Calu3 (cell line): ENCODE results near the gene ARHGAP26. TPM values are rescaled to one million over a fixed set of nuclear protein-coding genes. Genes with fewer than 3 reads are reported as not detected.

Source experiments
- BruUV-seq: library from RNA; stranded (reverse); fragments of 400-500 nt; replicated peaks from 2 replicates; lab custom pipeline; 2021; lab: Mats Ljungman, UMichigan
- CTCF ChIA-PET: fragments of 300-600 bp; sonication (Branson Sonifier 250); formaldehyde crosslinking; loops from one replicate; lab custom pipeline; 2022; ENCODE audit warnings: antibody characterized with exemption; lab: Charles Lee
- DNase-seq: peaks from one replicate; pipeline ENCODE4 v3.0.0; 2022
- H3K27ac Mint-ChIP-seq: one replicate; pipeline ENCODE4 v1.8.0; 2022; ENCODE audit warnings: mixed read lengths; ENCODE audit not compliant: unreplicated experiment
- H3K27me3 Mint-ChIP-seq: one replicate; pipeline ENCODE4 v1.8.0; 2022; ENCODE audit warnings: mixed read lengths; ENCODE audit not compliant: unreplicated experiment
- H3K36me3 Mint-ChIP-seq: one replicate; pipeline ENCODE4 v1.8.0; 2022; ENCODE audit warnings: mild to moderate bottlenecking, moderate library complexity, mixed read lengths; ENCODE audit not compliant: insufficient read depth, unreplicated experiment
- H3K4me1 Mint-ChIP-seq: one replicate; pipeline ENCODE4 v1.8.0; 2022; ENCODE audit warnings: mild to moderate bottlenecking, low read depth, mixed read lengths; ENCODE audit not compliant: unreplicated experiment
- H3K4me3 Mint-ChIP-seq: one replicate; pipeline ENCODE4 v1.8.0; 2022; ENCODE audit warnings: mild to moderate bottlenecking, low read depth, moderate library complexity, mixed read lengths; ENCODE audit not compliant: unreplicated experiment
- H3K9me3 Mint-ChIP-seq: one replicate; pipeline ENCODE4 v1.8.0; 2022; ENCODE audit warnings: low read depth, mixed read lengths; ENCODE audit not compliant: unreplicated experiment
- intact Hi-C: fragments of 100-400 bp; cut with micrococcal nuclease; formaldehyde crosslinking; loops from one replicate; pipeline ENCODE4 v1.10.0; 2022; ENCODE audit not compliant: unreplicated experiment
- total RNA-seq: library from RNA; stranded (reverse); gene quantifications from 2 replicates; pipeline ENCODE4 v1.2.3, GENCODE V29; 2022
- TF ChIP-seq, protein P1 (sequence below): fragments of 200-600 bp; IDR thresholded peaks from one replicate; pipeline ENCODE4 v1.8.0; 2022; ENCODE audit warnings: antibody characterized with exemption; ENCODE audit not compliant: unreplicated experiment

Gene ARHGAP26
- total RNA-seq, 1 experiment from 2014 or later: 118 TPM

DNA sequence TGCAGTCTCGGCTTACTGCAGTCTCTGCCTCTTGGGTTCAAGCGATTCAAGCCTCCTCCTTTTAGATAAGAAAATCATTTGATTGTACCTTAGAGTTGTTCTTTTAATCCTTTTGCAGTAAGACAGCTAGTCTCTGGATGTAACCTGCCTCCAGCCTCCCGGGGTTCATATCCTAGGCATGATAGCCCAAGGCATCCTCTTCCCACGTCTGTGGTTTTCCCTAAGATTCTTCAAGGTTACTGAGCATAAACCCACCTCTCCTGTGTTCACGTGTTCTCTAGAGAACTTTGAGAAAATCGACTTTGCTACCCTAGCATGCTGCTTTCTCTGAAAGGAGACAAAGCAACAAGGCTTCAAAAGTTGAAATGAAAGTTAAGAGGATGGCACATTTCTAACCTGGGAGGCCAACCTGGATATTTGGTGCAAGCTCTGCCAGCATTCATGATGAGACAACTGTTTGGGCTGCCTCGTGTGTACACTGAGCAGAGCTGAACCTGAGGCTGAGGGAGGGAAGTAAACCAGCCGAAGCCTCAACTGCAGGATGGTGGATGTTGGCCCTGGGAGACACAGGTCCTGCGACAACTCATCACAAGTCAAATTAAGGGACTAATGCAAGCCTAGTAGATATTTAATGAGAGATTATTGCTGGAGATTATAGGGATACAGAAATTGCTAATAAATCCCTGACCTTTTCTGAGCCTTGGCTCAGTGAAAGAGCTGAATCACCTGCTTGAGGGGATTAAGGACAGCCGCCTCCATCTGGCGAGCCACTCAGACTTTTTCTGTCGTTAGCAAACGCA, 261.8 kb downstream of the ARHGAP26 start:
- Mint-ChIP-seq H3K27me3 (no peaks in the 10 kb centered on the region), H3K4me1 (peaks cover 23% of the 10 kb centered on the region), H3K9me3 (no peaks in the 10 kb centered on the region), H3K27ac (no peak overlapping the region), H3K36me3 (peaks cover 5% of the 10 kb centered on the region), H3K4me3 (no peak overlapping the region)
- TF ChIP-seq, protein P1, sequence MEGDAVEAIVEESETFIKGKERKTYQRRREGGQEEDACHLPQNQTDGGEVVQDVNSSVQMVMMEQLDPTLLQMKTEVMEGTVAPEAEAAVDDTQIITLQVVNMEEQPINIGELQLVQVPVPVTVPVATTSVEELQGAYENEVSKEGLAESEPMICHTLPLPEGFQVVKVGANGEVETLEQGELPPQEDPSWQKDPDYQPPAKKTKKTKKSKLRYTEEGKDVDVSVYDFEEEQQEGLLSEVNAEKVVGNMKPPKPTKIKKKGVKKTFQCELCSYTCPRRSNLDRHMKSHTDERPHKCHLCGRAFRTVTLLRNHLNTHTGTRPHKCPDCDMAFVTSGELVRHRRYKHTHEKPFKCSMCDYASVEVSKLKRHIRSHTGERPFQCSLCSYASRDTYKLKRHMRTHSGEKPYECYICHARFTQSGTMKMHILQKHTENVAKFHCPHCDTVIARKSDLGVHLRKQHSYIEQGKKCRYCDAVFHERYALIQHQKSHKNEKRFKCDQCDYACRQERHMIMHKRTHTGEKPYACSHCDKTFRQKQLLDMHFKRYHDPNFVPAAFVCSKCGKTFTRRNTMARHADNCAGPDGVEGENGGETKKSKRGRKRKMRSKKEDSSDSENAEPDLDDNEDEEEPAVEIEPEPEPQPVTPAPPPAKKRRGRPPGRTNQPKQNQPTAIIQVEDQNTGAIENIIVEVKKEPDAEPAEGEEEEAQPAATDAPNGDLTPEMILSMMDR: no peak
- no TSS peak for BruUV-seq
- DNase-seq: no peak
- intact Hi-C loops: no loop called here
- CTCF ChIA-PET: no interaction called here

DNA sequence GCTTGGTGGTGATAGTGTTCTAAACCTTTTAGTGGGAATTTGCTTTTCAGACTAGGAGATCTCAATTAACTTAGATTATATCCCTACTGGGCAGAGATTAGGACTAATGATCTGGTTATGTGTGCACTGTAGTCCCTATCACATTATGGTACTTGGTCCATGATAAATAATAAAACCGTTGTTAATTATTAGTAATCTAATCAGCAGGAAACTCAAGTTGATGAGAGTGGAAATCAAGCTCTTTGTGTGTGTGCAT, 262.3 kb downstream of the ARHGAP26 start:
- intact Hi-C loops: no loop called here
- no peaks in the 10 kb centered on the region for H3K27me3 Mint-ChIP-seq
- H3K36me3 Mint-ChIP-seq: peaks cover 10% of the 10 kb centered on the region
- TF ChIP-seq, protein P1: no peak
- BruUV-seq: no TSS peak
- no peak overlapping the region for H3K27ac Mint-ChIP-seq
- no peak overlapping the region for H3K4me3 Mint-ChIP-seq
- no peaks in the 10 kb centered on the region for H3K9me3 Mint-ChIP-seq
- DNase-seq: no peak
- CTCF ChIA-PET: no interaction called here
- peaks cover 23% of the 10 kb centered on the region for H3K4me1 Mint-ChIP-seq

DNA sequence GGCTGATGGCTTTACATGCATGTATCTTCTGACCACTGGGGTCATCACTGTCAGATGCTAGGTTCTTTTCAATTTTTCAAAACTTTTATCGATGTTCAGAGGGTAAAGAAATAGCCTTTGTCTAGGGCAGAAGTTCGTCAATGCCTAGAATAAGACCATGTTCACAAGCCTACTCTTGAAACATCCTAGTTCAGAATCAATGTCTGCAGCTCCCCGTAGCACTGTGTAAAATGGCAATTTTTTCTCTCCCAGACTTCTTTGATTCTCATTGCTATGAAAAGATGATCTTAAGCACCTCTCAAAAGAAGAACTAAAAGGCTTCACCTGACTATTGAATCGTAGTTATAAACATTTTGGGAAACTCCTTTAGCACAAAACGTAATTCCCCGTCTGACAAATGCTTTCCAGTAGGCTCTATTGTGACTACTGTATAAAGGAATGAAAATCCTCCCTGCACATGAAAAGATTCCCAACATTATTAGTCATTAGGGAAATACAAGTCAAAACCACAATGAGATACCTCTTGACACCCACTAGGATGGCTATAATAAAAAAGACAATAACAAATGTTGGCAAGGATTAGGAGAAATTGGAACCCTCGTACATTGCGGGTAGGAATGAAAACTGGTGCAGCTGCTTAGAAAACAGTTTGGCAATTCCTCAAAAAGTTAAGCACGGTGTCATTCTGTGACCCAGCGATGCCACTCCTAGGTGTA, 263.5 kb downstream of the ARHGAP26 start:
- CTCF ChIA-PET: no interaction called here
- Mint-ChIP-seq H3K4me1 (peaks cover 23% of the 10 kb centered on the region), H3K27ac (no peak overlapping the region), H3K27me3 (no peaks in the 10 kb centered on the region), H3K36me3 (peaks cover 10% of the 10 kb centered on the region), H3K9me3 (no peaks in the 10 kb centered on the region), H3K4me3 (no peak overlapping the region)
- intact Hi-C loops: no loop called here
- BruUV-seq: no TSS peak
- DNase-seq: no peak
- TF ChIP-seq, protein P1: no peak

DNA sequence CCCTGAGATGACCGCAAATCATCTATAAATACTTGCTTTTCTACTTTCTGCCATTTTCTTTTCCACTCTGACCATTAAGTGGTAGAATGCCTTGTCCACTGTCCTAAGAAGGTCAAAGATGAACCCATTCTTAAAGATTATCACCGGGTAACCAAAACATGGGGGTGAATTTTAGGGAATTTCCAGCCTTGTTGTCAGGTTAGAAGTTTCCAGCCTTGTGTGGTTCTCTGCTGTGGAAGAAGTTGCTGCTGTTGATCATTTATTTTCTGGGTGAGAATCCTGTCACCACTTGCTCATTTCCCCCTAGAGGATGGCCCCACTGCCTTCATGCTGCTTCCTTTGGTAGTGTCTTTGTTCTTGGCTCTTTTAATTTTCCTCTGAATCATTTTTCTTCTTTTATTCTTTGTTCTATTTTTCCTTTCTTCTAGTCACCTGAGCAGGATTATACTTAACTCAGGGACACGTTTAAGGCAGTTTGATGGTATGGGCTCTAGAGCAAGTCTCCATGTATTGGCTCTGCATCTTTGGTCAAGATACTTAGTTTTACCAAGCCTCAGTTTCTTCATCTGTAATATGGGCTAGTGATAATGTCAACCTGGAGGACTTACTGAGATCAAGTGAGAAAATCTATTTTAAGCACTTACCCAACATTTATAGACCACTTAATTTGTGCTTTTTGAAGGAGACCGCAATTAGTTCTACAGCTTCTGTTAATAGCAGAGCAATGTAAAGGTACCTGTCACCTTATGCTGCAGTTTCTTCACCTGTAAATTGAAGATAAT, 266.2 kb downstream of the ARHGAP26 start:
- no peak for DNase-seq
- Mint-ChIP-seq H3K9me3 (no peaks in the 10 kb centered on the region), H3K27me3 (no peaks in the 10 kb centered on the region), H3K27ac (peak overlapping the region; percentile 19), H3K4me1 (peaks cover 34% of the 10 kb centered on the region), H3K36me3 (peaks cover 11% of the 10 kb centered on the region), H3K4me3 (no peak overlapping the region)
- TF ChIP-seq, protein P1: no peak
- BruUV-seq: no TSS peak
- CTCF ChIA-PET: no interaction called here
- intact Hi-C loops: no loop called here
